Measurements from ENCODE around the gene CSMD2.

DNA sequence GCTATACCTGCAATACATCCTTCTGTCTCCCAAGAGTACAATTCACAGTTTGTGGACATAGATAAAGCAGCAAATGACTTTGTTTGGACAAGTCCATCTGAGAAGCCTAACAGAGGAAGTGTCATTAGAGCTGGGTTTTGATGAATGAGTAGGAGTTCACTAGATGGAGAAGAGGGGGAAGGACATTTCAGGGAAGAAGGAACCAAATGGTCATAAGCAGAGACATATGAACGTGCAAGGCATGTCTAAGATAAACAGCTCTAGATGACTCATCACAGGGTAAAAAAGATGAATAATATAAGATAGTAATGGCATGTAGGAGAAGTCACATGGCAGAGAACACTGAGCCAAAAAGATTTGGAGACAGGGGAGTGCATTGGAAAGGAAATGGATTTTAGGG lies 246.7 kb downstream of the CSMD2 start:
- no peak for TF ChIP-seq POLR2A (IDR thresholded peaks at IDR 0.05; ENCODE audit: low read depth, low read length)
- TF ChIP-seq POLR2AphosphoS5 (IDR thresholded peaks at IDR 0.05; ENCODE audit: low read depth, low read length), result no peak
- TF ChIP-seq TAF1 (IDR thresholded peaks at IDR 0.05; ENCODE audit: borderline replicate concordance, low read depth, low read length), result no peak

All from GM12892 (cell line).